H1 (cell line): ENCODE measurements around the gene KLHL1. TPM values are rescaled to one million over a fixed set of nuclear protein-coding genes. Genes with fewer than 3 reads are reported as not detected.

Source experiments
- GABPA ChIP-seq: IDR thresholded peaks from 2 replicates; pipeline ENCODE4 v1.6.1; 2011; ENCODE audit warnings: mild to moderate bottlenecking, low read length, moderate library complexity, borderline replicate concordance; ENCODE audit not compliant: insufficient read depth
- HDAC2 ChIP-seq, 2 experiments: fragments of 300-600 bp in 1 of 2; sonication (generic) in 1 of 2; IDR thresholded peaks; 2 replicates each; pipeline ENCODE4 v1.6.1; 2011 to 2012; ENCODE audit warnings: low read depth in 2 of 2, low read length in 2 of 2, mild to moderate bottlenecking in 2 of 2, moderate library complexity in 2 of 2, borderline replicate concordance in 1 of 2, inconsistent platforms in 1 of 2
- KDM4A ChIP-seq: IDR thresholded peaks from one replicate; pipeline ENCODE4 v1.7.1; 2012; ENCODE audit warnings: low read depth, mild to moderate bottlenecking, moderate library complexity, low read length, inconsistent platforms; ENCODE audit not compliant: severe bottlenecking
- RAD21 ChIP-seq, 2 experiments: IDR thresholded peaks in 1 of 2; conservative IDR thresholded peaks in 1 of 2; 2 replicates each; pipeline ENCODE4 v1.6.1; 2011; ENCODE audit warnings: low read depth in 2 of 2, low read length in 2 of 2, improper control_type of control experiment in 1 of 2, inconsistent platforms in 1 of 2, mild to moderate bottlenecking in 1 of 2, moderate library complexity in 1 of 2
- polyA plus RNA-seq, 7 experiments: library from polyadenylated mRNA; depleted of rRNA in 3 of 7; stranded (reverse) in 5 of 7; unstranded in 2 of 7; fragments of >200 nt in 5 of 7; fragments of 200-250 nt in 2 of 7; gene quantifications; 1 replicate in 5 of 7; 2 replicates in 1 of 7; 4 replicates in 1 of 7; pipeline versions ENCODE4 v1.2.1 to v1.2.3, GENCODE V29; 2011 to 2013; ENCODE audit warnings: missing spikeins in 2 of 7, mixed read lengths in 2 of 7
- total RNA-seq: library from RNA; stranded (reverse); fragmentation: NEBNext Ultra II Directional; extraction: Animal tissue kit (Norgen Biotek cat#: 25700); gene quantifications from 2 replicates; pipeline ENCODE4 v1.2.1, GENCODE V29; 2021
- TF ChIP-seq, protein P1 (sequence below): IDR thresholded peaks from 2 replicates; pipeline ENCODE4 v1.6.1; 2012; ENCODE audit warnings: low read length, inconsistent platforms
- TF ChIP-seq, protein P2 (sequence below): IDR thresholded peaks from 2 replicates; pipeline ENCODE4 v1.6.1; 2012; ENCODE audit warnings: inconsistent platforms

Gene KLHL1
- total and polyA plus RNA-seq, 2 of the 8 experiments (the other 6 are each of a cell fraction or from before 2014, with no cell fraction given) = not detected

DNA sequence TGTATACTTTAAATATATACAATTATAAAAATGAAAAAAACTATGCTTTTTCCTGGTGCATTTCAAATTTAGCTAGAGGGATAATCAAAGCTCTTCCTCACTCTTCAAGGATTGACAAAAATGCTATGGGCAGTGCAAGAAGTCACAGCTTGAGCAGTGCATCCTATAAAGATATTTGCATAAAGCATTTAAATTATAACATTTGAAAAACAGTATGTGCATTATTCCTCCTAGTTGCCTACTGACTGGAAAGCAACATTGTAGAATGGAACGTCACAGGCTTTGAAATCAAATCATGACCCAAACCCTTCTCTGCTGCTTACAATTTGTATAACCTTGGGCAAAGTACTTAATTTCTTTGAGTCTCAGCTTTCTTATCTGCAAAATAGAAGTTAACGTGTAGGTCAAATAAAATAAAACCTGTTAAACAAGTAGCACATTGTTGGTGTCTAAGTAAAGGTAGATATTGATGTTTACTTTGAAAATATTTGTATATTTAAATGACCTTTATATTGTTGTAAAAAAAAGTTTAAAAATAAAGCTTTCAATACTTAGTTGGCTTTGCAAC lies 9.2 kb upstream of the KLHL1 start (continued):
- TF ChIP-seq, protein P1, sequence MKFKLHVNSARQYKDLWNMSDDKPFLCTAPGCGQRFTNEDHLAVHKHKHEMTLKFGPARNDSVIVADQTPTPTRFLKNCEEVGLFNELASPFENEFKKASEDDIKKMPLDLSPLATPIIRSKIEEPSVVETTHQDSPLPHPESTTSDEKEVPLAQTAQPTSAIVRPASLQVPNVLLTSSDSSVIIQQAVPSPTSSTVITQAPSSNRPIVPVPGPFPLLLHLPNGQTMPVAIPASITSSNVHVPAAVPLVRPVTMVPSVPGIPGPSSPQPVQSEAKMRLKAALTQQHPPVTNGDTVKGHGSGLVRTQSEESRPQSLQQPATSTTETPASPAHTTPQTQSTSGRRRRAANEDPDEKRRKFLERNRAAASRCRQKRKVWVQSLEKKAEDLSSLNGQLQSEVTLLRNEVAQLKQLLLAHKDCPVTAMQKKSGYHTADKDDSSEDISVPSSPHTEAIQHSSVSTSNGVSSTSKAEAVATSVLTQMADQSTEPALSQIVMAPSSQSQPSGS = no peak
- no peak for TF ChIP-seq KDM4A
- TF ChIP-seq RAD21 (IDR thresholded peaks at IDR 0.05 in 1 of 2, conservative IDR thresholded peaks at IDR 0.05 in 1 of 2; ENCODE audit: low read depth in 2 of 2, low read length in 2 of 2) = no peak
- TF ChIP-seq, protein P2, sequence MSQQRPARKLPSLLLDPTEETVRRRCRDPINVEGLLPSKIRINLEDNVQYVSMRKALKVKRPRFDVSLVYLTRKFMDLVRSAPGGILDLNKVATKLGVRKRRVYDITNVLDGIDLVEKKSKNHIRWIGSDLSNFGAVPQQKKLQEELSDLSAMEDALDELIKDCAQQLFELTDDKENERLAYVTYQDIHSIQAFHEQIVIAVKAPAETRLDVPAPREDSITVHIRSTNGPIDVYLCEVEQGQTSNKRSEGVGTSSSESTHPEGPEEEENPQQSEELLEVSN = no peak
- TF ChIP-seq GABPA = no peak
- no peak for TF ChIP-seq HDAC2 (IDR thresholded peaks at IDR 0.05; ENCODE audit: borderline replicate concordance in 1 of 2, low read depth in 2 of 2, low read length in 2 of 2)
